ENCODE results near the gene GPC6.

GRCh38 chr13:94454334-94454733 is 1227.7 kb downstream of the GPC6 start:
- no peak for TF ChIP-seq CTCF (optimal IDR thresholded peaks at IDR 0.05 in 1 of 3, IDR thresholded peaks at IDR 0.05 in 1 of 3, conservative IDR thresholded peaks at IDR 0.05 in 1 of 3; ENCODE audit: extremely low read depth in 1 of 3, insufficient read depth in 2 of 3, low read length in 3 of 3)
- no peak for TF ChIP-seq EZH2 (IDR thresholded peaks at IDR 0.05; ENCODE audit: low read length)

Measured in keratinocyte (primary cell).